Measurements from ENCODE around the gene PLXNB3. TPM values are rescaled to one million over a fixed set of nuclear protein-coding genes. Genes with fewer than 3 reads are reported as not detected.

The PLXNB3 gene
- polyA plus RNA-seq, 2 donors, result 5.1 to 12.4 TPM

- H3K27me3 ChIP-seq (ENCODE audit: control insufficient read depth in 1 of 2, insufficient read depth in 2 of 2, low read length in 2 of 2), result no peaks in the 10 kb centered on the region
- H3K27ac ChIP-seq (ENCODE audit: low read depth in 2 of 2, low read length in 1 of 2), result no peak overlapping the region
- H3K36me3 ChIP-seq (ENCODE audit: control insufficient read depth in 2 of 2, insufficient read depth in 2 of 2, low read length in 1 of 2), result no peaks in the 10 kb centered on the region
- no peaks in the 10 kb centered on the region for H3K9me3 ChIP-seq (ENCODE audit: control insufficient read depth in 2 of 2, insufficient read depth in 1 of 2, low read depth in 1 of 2, low read length in 1 of 2)
- peaks cover 5 to 12% of the 10 kb centered on the region in 2 donors for H3K4me1 ChIP-seq (ENCODE audit: control insufficient read depth in 2 of 2, insufficient read depth in 2 of 2, low read length in 1 of 2)
- H3K4me3 ChIP-seq (ENCODE audit: low read depth in 1 of 2, low read length in 2 of 2), result no peak overlapping the region
- 85 to 89% methylated on average over 3 of the region's 3 CpGs for WGBS, 2 donors
These were observed 32.2 kb upstream of the PLXNB3 start for GRCh38 chrX:153731845-153732215.

GRCh38 chrX:153732401-153732800, 31.6 kb upstream of the PLXNB3 start:
- no peaks in the 10 kb centered on the region for H3K9me3 ChIP-seq (ENCODE audit: control insufficient read depth in 2 of 2, insufficient read depth in 1 of 2, low read depth in 1 of 2, low read length in 1 of 2)
- H3K4me1 ChIP-seq (ENCODE audit: control insufficient read depth in 2 of 2, insufficient read depth in 2 of 2, low read length in 1 of 2), result peaks cover 2 to 7% of the 10 kb centered on the region in 2 donors
- 68 to 89% methylated on average over 14 of the region's 14 CpGs for WGBS, 2 donors
- H3K4me3 ChIP-seq (ENCODE audit: low read depth in 1 of 2, low read length in 2 of 2), result no peak overlapping the region
- no peaks in the 10 kb centered on the region for H3K27me3 ChIP-seq (ENCODE audit: control insufficient read depth in 1 of 2, insufficient read depth in 2 of 2, low read length in 2 of 2)
- no peaks in the 10 kb centered on the region for H3K36me3 ChIP-seq (ENCODE audit: control insufficient read depth in 2 of 2, insufficient read depth in 2 of 2, low read length in 1 of 2)
- H3K27ac ChIP-seq (ENCODE audit: low read depth in 2 of 2, low read length in 1 of 2), result no peak overlapping the region

DNA sequence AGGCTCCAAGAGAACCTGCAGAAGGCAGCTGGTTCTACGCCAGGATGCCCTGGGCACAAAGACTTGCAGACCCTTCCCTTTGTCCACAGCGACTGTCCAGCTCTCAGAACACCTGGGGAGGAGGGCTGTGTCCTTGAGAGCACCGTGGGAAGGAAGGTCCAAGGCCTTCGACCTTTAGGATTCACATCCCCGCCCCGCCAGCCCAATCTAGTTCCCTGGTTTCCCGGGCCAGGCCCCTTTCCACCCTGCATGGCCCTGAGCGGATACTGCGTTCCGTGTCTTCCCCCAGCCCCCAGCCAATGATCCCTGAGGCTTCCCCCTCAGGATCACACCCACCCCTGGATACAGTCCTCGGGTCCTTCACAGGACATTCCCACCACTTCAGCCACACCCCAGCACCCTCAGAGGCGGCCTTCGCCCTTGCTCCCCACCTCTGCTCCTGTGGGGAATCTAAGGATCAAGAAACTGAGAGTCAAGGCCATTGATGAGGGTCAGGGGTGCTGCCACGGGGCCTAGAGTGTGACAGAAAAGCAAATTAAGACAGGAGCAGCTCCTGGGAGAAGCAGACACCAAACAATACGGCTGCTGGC, 30.3 kb upstream of the PLXNB3 start:
- no peaks in the 10 kb centered on the region for H3K27me3 ChIP-seq (ENCODE audit: control insufficient read depth in 1 of 2, insufficient read depth in 2 of 2, low read length in 2 of 2)
- H3K36me3 ChIP-seq (ENCODE audit: control insufficient read depth in 2 of 2, insufficient read depth in 2 of 2, low read length in 1 of 2), result no peaks in the 10 kb centered on the region
- H3K27ac ChIP-seq (ENCODE audit: low read depth in 2 of 2, low read length in 1 of 2), result no peak overlapping the region
- H3K4me3 ChIP-seq (ENCODE audit: low read depth in 1 of 2, low read length in 2 of 2), result no peak overlapping the region
- 82 to 93% methylated on average over 15 of the region's 15 CpGs for WGBS, 2 donors
- no peaks in the 10 kb centered on the region for H3K9me3 ChIP-seq (ENCODE audit: control insufficient read depth in 2 of 2, insufficient read depth in 1 of 2, low read depth in 1 of 2, low read length in 1 of 2)
- H3K4me1 ChIP-seq (ENCODE audit: control insufficient read depth in 2 of 2, insufficient read depth in 2 of 2, low read length in 1 of 2), result peaks cover 0 to 2% of the 10 kb centered on the region in 2 donors

DNA sequence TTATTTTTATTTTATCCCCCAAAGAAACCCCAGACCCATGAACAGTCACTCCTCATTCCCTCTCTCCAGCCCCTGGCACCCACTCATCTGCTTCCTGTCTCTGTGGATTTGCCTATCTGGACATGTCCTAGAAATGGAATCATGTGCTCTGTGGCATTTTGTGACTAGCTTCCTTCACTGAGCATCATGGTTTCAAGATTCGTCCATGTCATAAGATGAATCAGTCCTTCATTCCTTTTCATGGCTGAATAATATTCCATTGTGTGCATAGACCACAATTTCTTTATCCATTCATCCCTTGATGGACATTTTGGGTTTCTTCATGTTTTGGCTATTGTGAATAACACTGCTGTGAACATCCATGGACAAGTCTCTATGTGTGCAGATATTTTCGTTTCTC, 29.2 kb upstream of the PLXNB3 start:
- Histone ChIP-seq H3K9me3 (ENCODE audit: control insufficient read depth in 2 of 2, insufficient read depth in 1 of 2, low read depth in 1 of 2, low read length in 1 of 2) (no peaks in the 10 kb centered on the region), H3K27me3 (ENCODE audit: control insufficient read depth in 1 of 2, insufficient read depth in 2 of 2, low read length in 2 of 2) (no peaks in the 10 kb centered on the region), H3K4me3 (ENCODE audit: low read depth in 1 of 2, low read length in 2 of 2) (no peak overlapping the region), H3K4me1 (ENCODE audit: control insufficient read depth in 2 of 2, insufficient read depth in 2 of 2, low read length in 1 of 2) (peaks cover 0 to 2% of the 10 kb centered on the region in 2 donors), H3K27ac (ENCODE audit: low read depth in 2 of 2, low read length in 1 of 2) (no peak overlapping the region), H3K36me3 (ENCODE audit: control insufficient read depth in 2 of 2, insufficient read depth in 2 of 2, low read length in 1 of 2) (no peaks in the 10 kb centered on the region)
- WGBS, 2 donors, result 85 to 96% methylated on average over 2 of the region's 2 CpGs

DNA sequence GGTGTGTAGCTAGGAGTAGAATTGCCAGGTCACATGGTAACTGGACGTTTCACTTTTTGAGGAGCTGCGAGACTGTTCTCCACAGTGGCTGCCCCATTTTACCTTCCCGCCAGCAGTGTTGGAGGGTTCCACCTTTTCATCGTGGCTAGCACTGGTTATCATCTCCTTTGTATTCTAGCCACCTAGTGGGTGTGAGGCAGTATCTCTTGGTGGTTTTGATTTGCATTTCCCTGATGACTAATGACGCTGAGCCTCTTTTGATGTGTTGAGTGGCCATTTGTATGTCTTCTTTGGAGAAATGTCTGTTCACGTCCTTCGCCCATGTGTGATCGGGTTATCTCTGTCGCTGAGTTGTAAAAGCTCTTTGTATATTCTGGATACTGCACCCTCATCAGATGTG, 28.8 kb upstream of the PLXNB3 start:
- no peak overlapping the region for H3K27ac ChIP-seq (ENCODE audit: low read depth in 2 of 2, low read length in 1 of 2)

DNA sequence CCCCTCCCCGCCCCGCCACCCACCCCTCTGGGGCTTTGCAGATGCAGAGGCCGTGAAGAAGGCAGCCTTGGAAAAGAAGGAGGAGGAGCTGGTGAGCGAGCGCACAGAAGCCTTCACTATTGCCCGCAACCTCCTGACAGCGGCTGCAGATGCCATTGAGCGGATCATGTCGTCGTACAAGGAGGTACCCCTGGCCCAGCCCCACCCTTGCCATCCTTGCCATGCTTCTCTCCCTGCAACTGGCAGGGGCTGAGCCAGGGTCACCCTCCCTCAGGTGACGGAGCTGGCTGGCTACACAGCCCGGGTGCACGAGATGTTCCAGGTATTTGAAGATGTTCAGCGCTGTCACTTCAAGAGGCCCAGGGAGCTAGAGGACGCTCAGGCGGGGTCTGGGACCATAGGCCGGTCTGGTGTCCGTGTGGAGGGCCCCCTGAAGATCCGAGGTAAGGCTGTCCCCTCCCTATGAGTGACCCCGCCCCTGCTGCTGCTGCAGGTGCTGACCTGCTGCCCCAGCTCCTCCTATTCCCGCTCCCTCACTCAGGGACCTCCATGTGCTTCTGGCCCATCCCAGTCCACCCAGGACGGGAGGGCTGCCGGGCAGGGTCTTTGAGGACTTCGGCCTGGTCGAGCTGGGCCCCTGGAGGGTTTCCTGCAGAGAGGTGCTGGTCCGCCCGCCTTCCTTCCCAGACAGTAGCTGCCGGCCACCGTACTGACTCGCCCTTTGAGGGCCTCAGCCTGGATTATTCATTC, 27.8 kb upstream of the PLXNB3 start:
- Histone ChIP-seq H3K36me3 (ENCODE audit: control insufficient read depth in 2 of 2, insufficient read depth in 2 of 2, low read length in 1 of 2) (no peaks in the 10 kb centered on the region), H3K27ac (ENCODE audit: low read depth in 2 of 2, low read length in 1 of 2) (no peak overlapping the region), H3K27me3 (ENCODE audit: control insufficient read depth in 1 of 2, insufficient read depth in 2 of 2, low read length in 2 of 2) (no peaks in the 10 kb centered on the region), H3K4me1 (ENCODE audit: control insufficient read depth in 2 of 2, insufficient read depth in 2 of 2, low read length in 1 of 2) (peaks cover 2 to 5% of the 10 kb centered on the region in 2 donors), H3K9me3 (ENCODE audit: control insufficient read depth in 2 of 2, insufficient read depth in 1 of 2, low read depth in 1 of 2, low read length in 1 of 2) (no peaks in the 10 kb centered on the region), H3K4me3 (ENCODE audit: low read depth in 1 of 2, low read length in 2 of 2) (no peak overlapping the region)
- 83 to 90% methylated on average over 28 to 30 of the region's 30 CpGs for WGBS, 2 donors

More for the DNA sequence above, 28.8 kb upstream of the PLXNB3 start:
- WGBS, 2 donors, result 76 to 81% methylated on average over 9 of the region's 9 CpGs
- Histone ChIP-seq H3K4me1 (ENCODE audit: control insufficient read depth in 2 of 2, insufficient read depth in 2 of 2, low read length in 1 of 2) (peaks cover under 1 to 2% of the 10 kb centered on the region in 2 donors), H3K4me3 (ENCODE audit: low read depth in 1 of 2, low read length in 2 of 2) (no peak overlapping the region), H3K9me3 (ENCODE audit: control insufficient read depth in 2 of 2, insufficient read depth in 1 of 2, low read depth in 1 of 2, low read length in 1 of 2) (no peaks in the 10 kb centered on the region), H3K27me3 (ENCODE audit: control insufficient read depth in 1 of 2, insufficient read depth in 2 of 2, low read length in 2 of 2) (no peaks in the 10 kb centered on the region), H3K36me3 (ENCODE audit: control insufficient read depth in 2 of 2, insufficient read depth in 2 of 2, low read length in 1 of 2) (no peaks in the 10 kb centered on the region)

DNA sequence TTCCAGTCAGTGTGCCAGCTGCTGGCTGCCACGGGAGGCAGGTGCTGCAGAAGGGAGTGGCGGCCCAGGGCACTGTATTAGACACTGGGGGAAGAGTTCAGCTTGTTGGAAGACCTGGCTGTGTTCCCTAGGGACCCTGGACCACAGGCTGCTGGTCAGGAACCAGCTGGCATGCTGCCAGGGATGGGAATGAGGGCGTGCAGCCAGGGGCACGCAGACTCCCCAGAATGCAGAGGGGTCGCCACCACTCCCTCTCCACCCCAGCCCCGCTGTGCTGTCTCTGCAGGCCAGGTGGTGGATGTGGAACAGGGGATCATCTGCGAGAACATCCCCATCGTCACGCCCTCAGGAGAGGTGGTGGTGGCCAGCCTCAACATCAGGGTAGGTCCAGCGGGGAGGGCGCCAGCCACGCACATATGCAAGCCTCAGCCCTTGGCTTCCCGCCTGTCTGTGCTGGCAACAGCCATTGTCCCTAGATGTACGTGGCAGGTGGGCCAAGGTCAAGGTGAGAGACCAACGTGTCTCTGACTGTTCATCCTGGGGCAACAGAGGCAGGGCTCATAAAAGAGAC, 27.1 kb upstream of the PLXNB3 start:
- Histone ChIP-seq H3K4me3 (ENCODE audit: low read depth in 1 of 2, low read length in 2 of 2) (no peak overlapping the region), H3K27me3 (ENCODE audit: control insufficient read depth in 1 of 2, insufficient read depth in 2 of 2, low read length in 2 of 2) (no peaks in the 10 kb centered on the region), H3K27ac (ENCODE audit: low read depth in 2 of 2, low read length in 1 of 2) (no peak overlapping the region), H3K36me3 (ENCODE audit: control insufficient read depth in 2 of 2, insufficient read depth in 2 of 2, low read length in 1 of 2) (no peaks in the 10 kb centered on the region), H3K4me1 (ENCODE audit: control insufficient read depth in 2 of 2, insufficient read depth in 2 of 2, low read length in 1 of 2) (peaks cover 2 to 5% of the 10 kb centered on the region in 2 donors), H3K9me3 (ENCODE audit: control insufficient read depth in 2 of 2, insufficient read depth in 1 of 2, low read depth in 1 of 2, low read length in 1 of 2) (no peaks in the 10 kb centered on the region)
- WGBS, 2 donors, result 79 to 82% methylated on average over 15 of the region's 15 CpGs

GRCh38 chrX:153738056-153738605, 25.9 kb upstream of the PLXNB3 start:
- no peak overlapping the region for H3K4me3 ChIP-seq (ENCODE audit: low read depth in 1 of 2, low read length in 2 of 2)
- H3K27ac ChIP-seq (ENCODE audit: low read depth in 2 of 2, low read length in 1 of 2), result no peak overlapping the region
- peaks cover 0 to 6% of the 10 kb centered on the region in 2 donors for H3K4me1 ChIP-seq (ENCODE audit: control insufficient read depth in 2 of 2, insufficient read depth in 2 of 2, low read length in 1 of 2)
- WGBS, 2 donors, result 90 to 95% methylated on average over 27 of the region's 27 CpGs
- no peaks in the 10 kb centered on the region for H3K36me3 ChIP-seq (ENCODE audit: control insufficient read depth in 2 of 2, insufficient read depth in 2 of 2, low read length in 1 of 2)
- H3K9me3 ChIP-seq (ENCODE audit: control insufficient read depth in 2 of 2, insufficient read depth in 1 of 2, low read depth in 1 of 2, low read length in 1 of 2), result no peaks in the 10 kb centered on the region
- no peaks in the 10 kb centered on the region for H3K27me3 ChIP-seq (ENCODE audit: control insufficient read depth in 1 of 2, insufficient read depth in 2 of 2, low read length in 2 of 2)

DNA sequence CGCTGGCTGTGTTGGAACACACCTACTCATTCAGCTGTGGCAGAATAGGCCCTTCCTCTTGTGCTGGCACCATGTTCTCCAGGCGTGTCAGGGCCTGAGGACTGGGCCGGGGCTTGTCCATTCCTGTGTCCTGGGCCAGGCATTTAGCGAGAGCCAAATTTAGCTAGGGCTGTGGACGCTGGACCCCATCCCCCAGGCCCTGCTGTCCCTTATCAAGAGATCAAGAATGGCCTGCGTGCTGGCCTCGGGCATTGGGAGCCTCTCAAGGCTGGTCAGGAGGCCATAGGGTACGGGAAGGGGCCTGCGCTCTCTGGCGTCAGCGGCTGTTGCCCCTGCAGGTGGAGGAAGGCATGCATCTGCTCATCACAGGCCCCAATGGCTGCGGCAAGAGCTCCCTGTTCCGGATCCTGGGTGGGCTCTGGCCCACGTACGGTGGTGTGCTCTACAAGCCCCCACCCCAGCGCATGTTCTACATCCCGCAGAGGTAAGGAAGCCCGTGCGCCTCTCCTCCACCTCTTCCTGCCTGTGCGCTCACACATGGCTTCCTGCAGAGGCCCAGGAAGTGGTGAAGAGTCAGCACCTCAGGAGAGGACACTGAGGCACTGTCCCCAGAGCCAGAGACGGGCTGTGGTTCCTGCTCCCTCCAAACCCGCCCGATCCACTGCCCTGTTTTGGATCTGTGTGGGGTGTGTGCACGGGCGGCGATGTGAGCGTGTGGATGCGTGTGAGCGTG, 24.1 kb upstream of the PLXNB3 start:
- Histone ChIP-seq H3K27ac (ENCODE audit: low read depth in 2 of 2, low read length in 1 of 2) (no peak overlapping the region), H3K36me3 (ENCODE audit: control insufficient read depth in 2 of 2, insufficient read depth in 2 of 2, low read length in 1 of 2) (no peaks in the 10 kb centered on the region), H3K27me3 (ENCODE audit: control insufficient read depth in 1 of 2, insufficient read depth in 2 of 2, low read length in 2 of 2) (no peaks in the 10 kb centered on the region), H3K4me1 (ENCODE audit: control insufficient read depth in 2 of 2, insufficient read depth in 2 of 2, low read length in 1 of 2) (peaks cover 0 to 7% of the 10 kb centered on the region in 2 donors), H3K9me3 (ENCODE audit: control insufficient read depth in 2 of 2, insufficient read depth in 1 of 2, low read depth in 1 of 2, low read length in 1 of 2) (no peaks in the 10 kb centered on the region), H3K4me3 (ENCODE audit: low read depth in 1 of 2, low read length in 2 of 2) (no peak overlapping the region)
- WGBS, 2 donors, result 81 to 83% methylated on average over 29 of the region's 29 CpGs

Data from esophagus (tissue), 2 donors.